ENCODE measurements around the gene GJC3.

GRCh38 chr7:99938296-99938695 lies 8.9 kb upstream of the GJC3 start:
- no peak for TF ChIP-seq CTCF (IDR thresholded peaks at IDR 0.05)
- no peak for TF ChIP-seq POLR2AphosphoS5 (IDR thresholded peaks at IDR 0.05; ENCODE audit: low read depth, low read length)
- TF ChIP-seq TCF7L2 (IDR thresholded peaks at IDR 0.05; ENCODE audit: low read depth, low read length) = no peak
- TF ChIP-seq REST (IDR thresholded peaks at IDR 0.05; ENCODE audit: insufficient read depth in 1 of 2, low read depth in 2 of 2, low read length in 1 of 2) = no peak
